Choroid plexus epithelial cell (primary cell): ENCODE data around the gene NEK6.
A peak's percentile ranks its signal among the peaks of the same experiment; 100 is the strongest.

Source experiments
- DNase-seq: peaks from one replicate; pipeline ENCODE4 v3.0.0-alpha.2; 2010; ENCODE audit warnings: low read depth
- H3K4me3 ChIP-seq: 2 replicates; pipeline ENCODE4 v1.5.1; 2011; ENCODE audit warnings: low read depth, mild to moderate bottlenecking, control low read depth, low read length, moderate library complexity
- CTCF ChIP-seq: conservative IDR thresholded peaks from 2 replicates; pipeline ENCODE4 v1.5.1; 2011; ENCODE audit warnings: low read depth, mild to moderate bottlenecking, control low read depth, inconsistent platforms, low read length, moderate library complexity

The NEK6 gene

GRCh38 chr9:124300312-124300711 lies 42.6 kb downstream of the NEK6 start:
- TF ChIP-seq CTCF, result no peak
- H3K4me3 ChIP-seq, result no peak overlapping the region

DNA sequence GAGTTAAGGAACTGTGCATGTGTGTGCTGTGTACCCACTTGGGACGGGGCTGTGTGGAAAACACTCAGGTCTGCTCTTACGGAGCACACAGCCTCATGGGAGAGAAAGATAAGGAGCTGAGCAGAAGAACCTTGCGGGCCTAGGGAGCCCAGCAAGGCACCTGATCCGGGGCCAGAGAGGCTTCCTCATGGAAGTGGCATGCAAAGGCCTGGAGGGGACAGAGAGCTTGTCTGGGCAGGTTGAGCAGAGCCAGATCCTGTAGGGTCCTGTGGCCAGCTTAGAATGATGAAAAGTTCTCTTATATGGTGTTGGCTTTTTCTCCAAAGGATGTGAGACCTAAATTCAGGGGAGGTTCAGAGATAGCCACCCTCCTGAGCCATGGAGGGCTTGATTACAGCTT lies 45.2 kb downstream of the NEK6 start:
- no peak overlapping the region for H3K4me3 ChIP-seq
- TF ChIP-seq CTCF, result no peak
- no peak for DNase-seq

More at GRCh38 chr9:124300312-124300711, 42.6 kb downstream of the NEK6 start:
- no peak for DNase-seq

GRCh38 chr9:124303762-124304161 lies 46.0 kb downstream of the NEK6 start:
- no peak for TF ChIP-seq CTCF
- DNase-seq, result no peak

DNA sequence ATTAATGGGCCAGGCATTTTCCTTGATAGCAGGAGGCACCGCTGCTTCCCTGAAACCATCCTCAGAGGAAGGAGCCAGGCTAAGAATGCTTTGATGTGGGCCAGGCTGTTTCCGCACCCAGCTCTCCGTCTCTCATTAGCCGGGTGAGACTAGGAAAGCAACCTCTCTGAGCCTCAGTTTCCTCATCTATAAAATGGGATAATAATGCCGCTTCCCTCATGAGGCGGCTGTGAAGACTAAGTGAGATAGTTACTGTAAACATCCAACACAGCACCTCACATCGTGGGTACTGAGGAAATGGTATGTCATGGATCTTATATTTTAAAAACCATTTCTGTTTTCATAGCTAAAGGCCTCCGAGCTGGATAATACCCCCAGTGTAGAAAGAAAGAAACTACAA lies 46.5 kb downstream of the NEK6 start:
- DNase-seq, result no peak
- H3K4me3 ChIP-seq, result no peak overlapping the region
- TF ChIP-seq CTCF, result no peak

More at GRCh38 chr9:124303762-124304161, 46.0 kb downstream of the NEK6 start:
- no peak overlapping the region for H3K4me3 ChIP-seq

DNA sequence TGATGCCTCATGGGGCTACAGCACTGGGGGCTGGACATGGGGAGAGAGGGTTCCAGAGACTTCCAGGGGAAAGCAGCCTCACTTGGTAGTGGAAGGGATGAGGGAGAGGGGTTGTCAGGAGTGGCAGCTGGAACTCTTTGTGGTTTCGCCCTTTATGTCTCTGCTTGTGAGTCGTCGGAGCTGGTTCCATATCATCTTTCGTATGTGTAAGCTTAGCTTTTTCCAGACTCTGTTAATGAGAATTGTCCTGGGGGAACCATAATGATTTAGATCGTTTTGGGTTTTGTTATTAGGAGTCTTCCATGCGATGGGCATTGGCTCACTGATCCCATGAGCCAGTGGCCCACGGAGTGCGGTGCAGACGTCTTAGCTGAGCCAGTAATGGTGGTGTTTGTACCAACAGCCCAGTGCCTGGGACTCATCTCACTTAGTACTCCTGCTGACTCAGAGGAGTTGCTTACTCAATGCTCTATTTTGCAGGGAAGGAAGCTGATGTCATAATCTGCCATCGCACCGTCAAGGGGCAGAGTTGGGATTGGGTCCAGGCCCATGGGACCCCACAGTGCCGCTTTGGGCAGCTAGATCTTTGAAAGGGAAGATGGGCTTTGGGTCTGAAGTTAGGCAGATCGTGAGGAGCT lies 48.5 kb downstream of the NEK6 start:
- peak; percentile 92 for DNase-seq
- no peak for TF ChIP-seq CTCF
- no peak overlapping the region for H3K4me3 ChIP-seq

DNA sequence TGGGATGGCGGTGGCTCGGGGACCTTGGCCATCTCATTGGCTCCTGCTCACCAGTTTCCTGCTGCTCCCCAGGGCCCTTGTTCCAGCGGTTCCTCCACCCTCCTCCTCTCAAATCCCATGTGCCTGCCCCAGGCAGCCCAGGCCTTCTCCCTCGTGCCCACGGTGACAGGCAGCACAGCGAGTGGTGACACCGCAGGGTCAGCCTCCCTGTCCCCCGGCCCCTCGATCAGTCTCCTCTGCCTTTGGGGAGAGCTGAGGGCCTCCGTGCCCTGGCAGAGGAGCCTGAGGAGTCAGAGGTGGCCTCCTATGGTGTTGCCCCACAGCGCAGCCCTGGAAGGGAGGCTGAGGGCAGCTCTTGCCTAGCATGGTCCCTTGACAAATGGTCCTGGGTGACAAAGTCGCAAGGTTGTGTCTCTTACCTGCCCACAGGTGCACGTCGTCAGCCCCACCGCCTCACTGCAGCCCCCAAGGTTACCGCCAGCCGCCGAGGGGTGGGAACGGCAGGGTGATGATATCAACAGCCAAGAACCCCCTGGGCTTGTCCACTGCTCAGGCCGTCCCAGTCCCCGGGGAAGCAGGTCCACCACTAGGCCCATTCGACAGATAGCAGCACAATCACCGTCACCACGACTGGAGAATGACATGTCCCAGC lies 49.8 kb downstream of the NEK6 start:
- TF ChIP-seq CTCF, result no peak
- DNase-seq, result no peak
- H3K4me3 ChIP-seq, result no peak overlapping the region
